GM23248 (cell line): ENCODE data around the gene BLVRA.
"Not testable (repeated sequence)": the region's sequence is repeated elsewhere in the genome, so short reads cannot be mapped to it uniquely, and the experiment has no call there.

Source experiments
- EZH2 ChIP-seq: fragments of 200-600 bp; sonication (generic); IDR thresholded peaks from 2 replicates; pipeline ENCODE4 v1.6.1; 2018; ENCODE audit warnings: antibody characterized with exemption, mild to moderate bottlenecking; ENCODE audit not compliant: insufficient read depth, poor library complexity, severe bottlenecking
- EZH2phosphoT487 ChIP-seq: fragments of 200-600 bp; sonication (generic); IDR thresholded peaks from 2 replicates; pipeline ENCODE4 v1.6.1; 2018; ENCODE audit warnings: antibody characterized with exemption, moderate library complexity, mild to moderate bottlenecking, low read depth; ENCODE audit not compliant: insufficient read depth

DNA sequence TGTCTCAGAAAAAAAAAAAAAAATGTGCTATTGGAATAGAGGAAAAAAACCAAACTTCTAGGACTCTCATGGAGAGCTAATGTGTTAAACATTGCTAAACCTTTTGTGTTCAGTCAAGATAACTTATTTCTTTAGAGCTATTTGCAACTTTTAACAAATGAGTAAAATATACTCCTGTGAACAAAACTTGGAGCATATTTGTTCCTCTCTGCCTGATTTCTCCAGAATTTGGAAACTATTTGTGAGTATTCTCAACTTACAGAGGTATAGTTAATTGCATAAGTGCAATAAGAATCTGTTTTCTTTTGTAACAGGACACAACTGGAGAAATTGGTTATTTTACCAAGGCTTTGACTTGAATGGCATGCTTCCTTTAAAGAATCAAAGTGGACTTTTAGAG lies 72.4 kb downstream of the BLVRA start:
- not testable (repeated sequence) for TF ChIP-seq EZH2phosphoT487, EZH2
